T-cell (primary cell): ENCODE data around the gene ZDHHC7. TPM values are rescaled to one million over a fixed set of nuclear protein-coding genes. Genes with fewer than 3 reads are reported as not detected.
A peak's percentile ranks its signal among the peaks of the same experiment; 100 is the strongest.

Source experiments
- ATAC-seq, 4 experiments: fragments of 200-7000 bp in 3 of 4; fragments of 150-1000 bp in 1 of 4; cut with Tn5 transposase; replicated peaks in 1 of 4; 1 replicate in 3 of 4; 2 replicates in 1 of 4; pipeline ENCODE4 v1.10.0; 2021; ENCODE audit warnings: moderate library complexity in 3 of 4, mild to moderate bottlenecking in 2 of 4, moderate number of reproducible peaks in 1 of 4
- CTCF ChIA-PET, 2 donors: fragments of 300-600 bp; sonication (Branson Sonifier 250); formaldehyde crosslinking; loops; one replicate each; lab custom pipeline; 2022; ENCODE audit warnings: antibody characterized with exemption in 2 of 2; lab: Charles Lee
- POLR2A ChIA-PET, 2 donors: fragments of 300-600 bp; sonication (Branson Sonifier 250); formaldehyde crosslinking; loops; one replicate each; lab custom pipeline; 2022; ENCODE audit warnings: antibody characterized with exemption in 2 of 2; lab: Charles Lee
- DNase-seq, 35 experiments: peaks; one replicate each; pipeline versions ENCODE4 v3.0.0 to v3.0.0-alpha.2; 2013 to 2023
- H3K27ac ChIP-seq: one replicate; pipeline ENCODE4 v1.5.1; 2013; ENCODE audit warnings: low read length
- H3K27me3 ChIP-seq, 2 experiments: replicated peaks in 1 of 2; 1 replicate in 1 of 2; 2 replicates in 1 of 2; pipeline versions ENCODE4 v1.6.1 to v1.7.0; 2013; ENCODE audit warnings: low read length in 1 of 2, mixed read lengths in 1 of 2; ENCODE audit not compliant: control insufficient read depth in 2 of 2, insufficient read depth in 2 of 2; ENCODE audit errors: extremely low read depth in 1 of 2
- H3K36me3 ChIP-seq, 2 donors: 1 replicate in 1 of 2; 2 replicates in 1 of 2; pipeline versions ENCODE4 v1.6.1 to v1.7.0; 2013; ENCODE audit warnings: low read length in 1 of 2; ENCODE audit not compliant: control insufficient read depth in 2 of 2, insufficient read depth in 1 of 2; ENCODE audit errors: extremely low read depth in 1 of 2
- H3K4me1 ChIP-seq, 2 experiments: 1 replicate in 1 of 2; 2 replicates in 1 of 2; pipeline versions ENCODE4 v1.6.1 to v1.7.0; 2013; ENCODE audit warnings: low read length in 2 of 2, mixed read lengths in 1 of 2; ENCODE audit not compliant: insufficient read depth in 2 of 2, control insufficient read depth in 1 of 2; ENCODE audit errors: extremely low read depth in 1 of 2
- H3K4me3 ChIP-seq, 2 donors: 1 replicate in 1 of 2; 2 replicates in 1 of 2; pipeline versions ENCODE4 v1.5.1 to v1.7.0; 2013; ENCODE audit warnings: mild to moderate bottlenecking in 2 of 2, low read length in 1 of 2, moderate library complexity in 1 of 2; ENCODE audit not compliant: control insufficient read depth in 1 of 2; ENCODE audit errors: extremely low read depth in 1 of 2
- H3K9me3 ChIP-seq: 2 replicates; pipeline ENCODE4 v1.7.0; 2013
- H3K27ac Mint-ChIP-seq, 2 donors: one replicate each; pipeline ENCODE4 v1.8.0; 2020 to 2021; ENCODE audit warnings: mild to moderate bottlenecking in 2 of 2, mixed read lengths in 2 of 2
- H3K27me3 Mint-ChIP-seq, 2 donors: one replicate each; pipeline ENCODE4 v1.8.0; 2021 to 2022; ENCODE audit warnings: mixed read lengths in 2 of 2
- H3K36me3 Mint-ChIP-seq: one replicate; pipeline ENCODE4 v1.8.0; 2021; ENCODE audit warnings: mixed read lengths
- H3K4me1 Mint-ChIP-seq, 3 donors: one replicate each; pipeline ENCODE4 v1.8.0; 2020 to 2022; ENCODE audit warnings: mixed read lengths in 3 of 3, mild to moderate bottlenecking in 1 of 3
- H3K4me3 Mint-ChIP-seq, 3 donors: one replicate each; pipeline ENCODE4 v1.8.0; 2020 to 2022; ENCODE audit warnings: mild to moderate bottlenecking in 3 of 3, mixed read lengths in 3 of 3, moderate library complexity in 3 of 3
- H3K9me3 Mint-ChIP-seq, 3 donors: one replicate each; pipeline ENCODE4 v1.8.0; 2020 to 2022; ENCODE audit warnings: mixed read lengths in 3 of 3
- WGBS: methylation state at CpG from one replicate; pipeline ENCODE4 v1.1.5; 2013; ENCODE audit warnings: missing lambda C conversion rate; ENCODE audit not compliant: insufficient coverage; 5-methylcytosine and 5-hydroxymethylcytosine counted together
- total RNA-seq, 35 experiments: library from RNA in 6 of 35; stranded (reverse) in 6 of 35; fragments of 120-200 nt in 1 of 35; gene quantifications; one replicate each; pipeline versions ENCODE4 v1.2.1 to v1.2.4 and lab custom pipeline; 2013 to 2026

The ZDHHC7 gene
- total RNA-seq, 5 donors from 2014 or later (not counting 1 experiment from before 2014, with no cell fraction given): 33.5 to 43.9 (median 38.7) TPM

DNA sequence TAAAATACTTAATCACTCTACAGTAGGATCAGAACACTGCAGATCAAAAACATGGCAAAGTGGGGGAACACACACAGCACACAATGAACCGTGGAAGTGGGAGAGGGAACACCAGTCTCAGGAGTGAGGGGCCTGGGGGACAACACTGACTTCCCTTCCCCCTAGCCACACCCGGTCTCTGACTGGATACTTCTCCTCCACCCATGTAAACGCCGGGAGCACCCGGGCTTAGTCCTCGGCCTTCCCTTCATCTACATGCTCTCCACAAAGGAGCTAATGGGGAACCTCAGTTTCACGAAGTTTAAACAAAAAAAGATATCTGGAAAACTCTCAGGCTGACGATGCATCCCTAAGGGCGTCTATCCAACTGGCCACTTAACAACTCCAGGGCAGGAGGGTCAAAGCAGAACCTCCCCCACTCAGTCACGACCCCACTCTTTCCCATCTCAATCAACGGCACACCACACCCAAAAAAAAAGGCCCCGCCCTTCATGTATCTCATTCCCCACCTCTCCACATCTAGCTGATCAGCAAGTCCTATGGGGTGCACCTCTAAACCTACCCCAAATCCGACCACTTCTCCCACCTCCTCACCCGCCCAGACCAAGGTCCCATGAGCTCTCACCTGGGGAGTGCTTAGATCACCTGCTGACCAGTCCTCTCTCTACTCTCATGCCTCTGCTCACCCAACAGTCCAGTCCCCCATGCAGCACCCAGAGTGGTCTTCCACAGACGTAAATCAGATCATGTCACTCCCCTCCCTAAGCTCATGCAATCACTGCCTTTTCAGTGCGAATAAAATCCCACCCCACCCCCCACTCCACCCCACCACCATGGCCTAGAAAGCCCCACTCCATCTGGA, 7.4 kb downstream of the ZDHHC7 start:
- Mint-ChIP-seq H3K9me3 (no peaks in the 10 kb centered on the region), H3K4me3 (peak overlapping the region in 1 of 3 donors; percentile 9), H3K4me1 (peaks cover 75 to 77% (median 76%) of the 10 kb centered on the region in 3 donors), H3K36me3 (peaks cover 24% of the 10 kb centered on the region), H3K27me3 (no peaks in the 10 kb centered on the region), H3K27ac (peak overlapping the region in 1 of 2 donors; percentile 76)
- DNase-seq: no peak
- H3K27ac ChIP-seq: no peak overlapping the region
- no peak overlapping the region for H3K4me3 ChIP-seq
- H3K36me3 ChIP-seq: peaks cover 0 to 2% of the 10 kb centered on the region in 2 donors
- peaks cover 0 to 34% of the 10 kb centered on the region in 2 experiments for H3K4me1 ChIP-seq
- H3K9me3 ChIP-seq: no peaks in the 10 kb centered on the region
- ATAC-seq: no peak
- WGBS: 91% methylated on average over 14 of the region's 16 CpGs
- POLR2A ChIA-PET: interaction anchor here in 1 of 2 donors (0.6 kb wide), 1 partner anchor 81 kb away, joined by 3 read pairs; no protein-coding TSS in a partner anchor
- no peaks in the 10 kb centered on the region for H3K27me3 ChIP-seq
- CTCF ChIA-PET: no interaction called here

GRCh38 chr16:85003076-85003475, 8.3 kb downstream of the ZDHHC7 start:
- Mint-ChIP-seq H3K27ac (peak overlapping the region; percentile 60 to 61), H3K4me3 (peak overlapping the region in 2 of 3 donors; percentile 1 to 64), H3K9me3 (no peaks in the 10 kb centered on the region), H3K27me3 (no peaks in the 10 kb centered on the region), H3K4me1 (peaks cover 69 to 77% (median 71%) of the 10 kb centered on the region in 3 donors), H3K36me3 (peaks cover 24% of the 10 kb centered on the region)
- Histone ChIP-seq H3K27ac (no peak overlapping the region), H3K4me1 (peaks cover 0 to 34% of the 10 kb centered on the region in 2 experiments), H3K27me3 (no peaks in the 10 kb centered on the region), H3K4me3 (no peak overlapping the region), H3K9me3 (no peaks in the 10 kb centered on the region), H3K36me3 (peaks cover 0 to 2% of the 10 kb centered on the region in 2 donors)
- WGBS: 86% methylated on average over 12 of the region's 13 CpGs
- DNase-seq (no peak), ATAC-seq (no peak)
- POLR2A ChIA-PET: no interaction called here
- CTCF ChIA-PET: no interaction called here

DNA sequence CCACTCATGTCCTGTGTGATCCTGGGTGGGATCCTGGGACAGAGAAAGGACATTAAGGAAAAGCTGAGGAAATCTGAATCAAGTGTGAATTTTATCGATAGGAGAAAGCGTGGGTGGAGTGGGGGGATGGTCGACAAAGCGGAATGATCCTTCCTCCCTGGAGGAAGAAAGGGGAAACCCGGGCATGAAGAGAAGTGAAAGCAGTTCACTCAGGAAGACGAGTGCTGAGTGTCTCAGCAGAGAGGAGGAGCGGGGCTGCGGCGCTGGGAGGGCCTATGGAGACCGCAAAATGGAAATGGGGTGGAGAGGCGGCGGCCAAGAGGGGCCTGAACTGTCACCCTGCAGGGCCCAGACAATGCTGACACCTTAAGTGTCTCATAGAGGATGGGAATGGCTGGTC, 8.7 kb downstream of the ZDHHC7 start:
- Histone ChIP-seq H3K9me3 (no peaks in the 10 kb centered on the region), H3K27ac (no peak overlapping the region), H3K27me3 (no peaks in the 10 kb centered on the region), H3K4me3 (no peak overlapping the region), H3K36me3 (peaks cover 0 to 2% of the 10 kb centered on the region in 2 donors), H3K4me1 (peaks cover 0 to 31% of the 10 kb centered on the region in 2 experiments)
- DNase-seq: peak in 3 of 35 experiments; percentile 6 to 29 (median 13)
- Mint-ChIP-seq H3K4me3 (peak overlapping the region in 2 of 3 donors; percentile 1 to 64), H3K27me3 (no peaks in the 10 kb centered on the region), H3K4me1 (peaks cover 64 to 73% (median 67%) of the 10 kb centered on the region in 3 donors), H3K9me3 (no peaks in the 10 kb centered on the region), H3K27ac (peak overlapping the region; percentile 60 to 61), H3K36me3 (peaks cover 24% of the 10 kb centered on the region)
- POLR2A ChIA-PET: no interaction called here
- 67% methylated on average over 9 of the region's 12 CpGs for WGBS
- peak in 1 of 4 experiments; percentile 64 for ATAC-seq
- CTCF ChIA-PET: no interaction called here

- H3K36me3 ChIP-seq: peaks cover 0 to 2% of the 10 kb centered on the region in 2 donors
- no peak overlapping the region for H3K27ac ChIP-seq
- Mint-ChIP-seq H3K36me3 (peaks cover 24% of the 10 kb centered on the region), H3K4me3 (peak overlapping the region in 1 of 3 donors; percentile 64), H3K9me3 (no peaks in the 10 kb centered on the region), H3K4me1 (peaks cover 59 to 69% (median 63%) of the 10 kb centered on the region in 3 donors), H3K27ac (no peak overlapping the region), H3K27me3 (no peaks in the 10 kb centered on the region)
- peaks cover 0 to 30% of the 10 kb centered on the region in 2 experiments for H3K4me1 ChIP-seq
- ChIA-PET CTCF (no interaction called here), POLR2A (no interaction called here)
- WGBS: 96% methylated on average over 7 of the region's 10 CpGs
- H3K27me3 ChIP-seq: no peaks in the 10 kb centered on the region
- ATAC-seq (no peak), DNase-seq (no peak)
- no peaks in the 10 kb centered on the region for H3K9me3 ChIP-seq
- no peak overlapping the region for H3K4me3 ChIP-seq
These were observed 9.2 kb downstream of the ZDHHC7 start for GRCh38 chr16:85002099-85002541.

DNA sequence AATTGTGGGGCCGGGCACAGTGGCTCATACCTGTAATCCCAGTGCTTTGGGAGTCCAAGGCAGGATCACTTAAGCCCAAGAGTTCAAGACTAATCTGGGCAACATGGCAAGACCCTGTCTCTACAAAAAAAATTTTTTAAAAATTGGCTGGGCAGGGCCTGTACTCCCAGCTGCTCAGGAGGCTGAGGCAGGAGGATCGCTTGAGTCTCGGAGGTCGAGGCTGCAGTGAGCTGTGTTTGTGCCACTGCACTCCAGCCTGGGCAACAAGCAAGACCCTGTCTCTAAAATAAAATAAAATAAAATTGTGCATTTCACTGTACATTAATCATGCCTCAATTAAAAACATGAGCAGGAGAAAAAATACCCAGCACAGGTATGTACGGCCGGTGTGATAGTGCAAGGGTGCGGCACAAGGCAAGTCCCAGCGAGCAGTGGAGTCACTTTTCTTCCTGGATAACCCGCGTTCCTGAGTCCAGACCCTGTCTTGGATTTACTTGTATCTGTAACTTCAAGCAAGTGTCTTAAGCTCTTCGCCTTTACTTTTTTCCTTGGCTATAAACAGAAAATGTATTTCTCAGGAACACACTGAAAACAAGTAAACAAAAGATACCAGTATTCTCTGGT, 11.4 kb downstream of the ZDHHC7 start:
- Histone ChIP-seq H3K4me1 (peaks cover 0 to 26% of the 10 kb centered on the region in 2 experiments), H3K36me3 (peaks cover 5 to 8% of the 10 kb centered on the region in 2 donors), H3K27me3 (no peaks in the 10 kb centered on the region), H3K9me3 (no peaks in the 10 kb centered on the region), H3K27ac (no peak overlapping the region), H3K4me3 (no peak overlapping the region)
- Mint-ChIP-seq H3K9me3 (no peaks in the 10 kb centered on the region), H3K27ac (no peak overlapping the region), H3K4me1 (peaks cover 51 to 69% (median 63%) of the 10 kb centered on the region in 3 donors), H3K27me3 (no peaks in the 10 kb centered on the region), H3K36me3 (peaks cover 26% of the 10 kb centered on the region), H3K4me3 (no peak overlapping the region)
- POLR2A ChIA-PET: no interaction called here
- ATAC-seq (no peak), DNase-seq (no peak)
- 97% methylated on average over 11 of the region's 11 CpGs for WGBS
- CTCF ChIA-PET: no interaction called here

DNA sequence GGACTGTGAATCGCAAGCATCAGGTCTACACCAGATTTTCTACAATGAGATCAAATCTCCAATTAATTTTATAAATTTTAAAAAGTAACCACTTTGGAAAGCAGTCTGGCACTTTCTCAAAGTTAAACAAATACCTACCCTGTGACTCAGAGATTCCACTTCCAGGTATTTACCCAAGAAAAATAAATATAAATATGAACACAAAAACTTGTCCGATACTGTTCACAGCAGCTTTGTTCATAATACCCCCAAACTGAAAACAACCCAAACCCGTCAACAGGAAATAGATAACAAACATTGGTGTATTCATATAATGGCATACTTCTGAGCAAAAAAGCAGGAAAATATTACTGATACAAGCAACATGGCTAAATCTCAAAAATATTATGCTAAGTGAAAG, 12.1 kb downstream of the ZDHHC7 start:
- Histone ChIP-seq H3K27ac (no peak overlapping the region), H3K4me1 (peaks cover 0 to 22% of the 10 kb centered on the region in 2 experiments), H3K9me3 (no peaks in the 10 kb centered on the region), H3K4me3 (no peak overlapping the region), H3K27me3 (no peaks in the 10 kb centered on the region), H3K36me3 (peaks cover 5 to 16% of the 10 kb centered on the region in 2 donors)
- WGBS: no CpG with 5 or more reads among the region's 3 CpGs
- no peaks in the 10 kb centered on the region for H3K27me3 Mint-ChIP-seq
- H3K36me3 Mint-ChIP-seq: peaks cover 26% of the 10 kb centered on the region
- ChIA-PET CTCF (no interaction called here), POLR2A (interaction anchor here in 1 of 2 donors (0.6 kb wide), 1 partner anchor 9 kb away, joined by 3 read pairs; no protein-coding TSS in a partner anchor)
- peak overlapping the region in 1 of 2 donors; percentile 3 for H3K27ac Mint-ChIP-seq
- H3K4me3 Mint-ChIP-seq: no peak overlapping the region
- no peaks in the 10 kb centered on the region for H3K9me3 Mint-ChIP-seq
- peaks cover 43 to 65% (median 58%) of the 10 kb centered on the region in 3 donors for H3K4me1 Mint-ChIP-seq
- no peak for ATAC-seq
- DNase-seq: no peak
